SJCRH30 (cell line): ENCODE data around the gene CAPN15. TPM values are rescaled to one million over a fixed set of nuclear protein-coding genes. Genes with fewer than 3 reads are reported as not detected.
A peak's percentile ranks its signal among the peaks of the same experiment; 100 is the strongest.
"Not testable (repeated sequence)": the region's sequence is repeated elsewhere in the genome, so short reads cannot be mapped to it uniquely, and the experiment has no call there.

Experiments used
- DNase-seq, 2 experiments: peaks; one replicate each; pipeline ENCODE4 v3.0.0-alpha.2; 2015 to 2020
- H3K27ac ChIP-seq: fragments of 250-450 bp; sonication (Bioruptor Pico); 2 replicates; pipeline ENCODE4 v1.5.1; 2020; ENCODE audit warnings: mild to moderate bottlenecking, moderate library complexity
- H3K27me3 ChIP-seq: fragments of 250-450 bp; sonication (Bioruptor Pico); 2 replicates; pipeline ENCODE4 v1.5.1; 2020; ENCODE audit warnings: mild to moderate bottlenecking, moderate library complexity
- H3K36me3 ChIP-seq: fragments of 250-450 bp; sonication (Bioruptor Pico); 2 replicates; pipeline ENCODE4 v1.5.1; 2020; ENCODE audit warnings: mild to moderate bottlenecking, moderate library complexity
- H3K4me1 ChIP-seq: fragments of 250-450 bp; sonication (Bioruptor Pico); 2 replicates; pipeline ENCODE4 v1.5.1; 2020; ENCODE audit warnings: mild to moderate bottlenecking, moderate library complexity
- H3K4me3 ChIP-seq: fragments of 250-450 bp; sonication (Bioruptor Pico); 2 replicates; pipeline ENCODE4 v1.5.1; 2020; ENCODE audit warnings: mild to moderate bottlenecking, moderate library complexity
- H3K9me3 ChIP-seq: fragments of 250-450 bp; sonication (Bioruptor Pico); replicated peaks from 2 replicates; pipeline ENCODE4 v1.5.1; 2020; ENCODE audit warnings: mild to moderate bottlenecking, moderate library complexity
- total RNA-seq: library from RNA; depleted of rRNA; stranded (reverse); fragments of >200 nt; shearing (Covaris generic); gene quantifications from 2 replicates; pipeline ENCODE4 v1.2.3, GENCODE V29; 2014; rRNA removed

CAPN15 gene
- total RNA-seq: 48.8 and 54.0 TPM in 2 replicates

DNA sequence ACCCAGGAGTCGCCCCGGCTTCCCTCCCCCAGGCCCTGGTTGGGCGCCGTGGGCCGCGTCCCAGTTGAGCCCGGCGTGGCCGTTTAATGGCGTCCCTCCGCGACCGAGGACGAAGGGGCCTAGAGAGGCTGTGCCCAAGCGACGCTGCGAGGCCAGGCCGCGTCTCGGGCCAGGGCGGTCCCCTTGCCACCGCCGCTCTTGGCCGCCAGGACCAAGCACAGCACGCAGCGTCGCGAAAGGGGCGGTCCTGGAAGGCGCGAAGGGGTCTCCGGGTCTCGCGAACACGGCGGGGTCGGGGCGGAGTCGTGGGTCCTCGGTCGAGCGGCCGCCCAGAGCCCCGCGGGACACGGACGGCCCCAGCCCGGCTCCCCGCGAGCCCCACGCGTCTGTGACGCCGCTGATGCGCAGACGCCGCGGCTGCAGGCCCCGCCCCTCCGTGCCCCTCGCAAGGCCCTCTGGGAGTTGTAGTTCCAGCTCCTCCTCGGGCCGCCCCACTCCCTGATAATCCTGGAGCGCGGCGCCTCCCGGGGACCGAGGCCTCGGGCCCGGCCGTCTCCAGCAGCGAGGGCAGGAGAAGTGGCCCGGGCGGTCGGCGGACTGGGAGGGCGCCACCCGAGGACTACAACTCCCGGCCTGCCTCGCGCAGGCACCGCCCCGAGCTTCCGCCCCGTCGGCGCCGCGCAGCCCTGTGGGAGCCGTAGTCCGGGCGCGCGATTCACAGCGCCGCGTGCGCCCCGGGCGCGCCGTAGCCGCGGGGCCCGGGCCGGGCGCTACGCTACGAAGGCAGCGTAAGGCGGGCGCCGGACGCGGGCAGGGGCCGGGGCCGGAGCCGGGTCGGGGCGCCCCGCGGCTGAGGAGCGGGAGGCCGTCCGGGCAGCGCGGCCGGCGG is at the start of gene CAPN15:
TSS of gene CAPN15 (plus strand) at position 698 of the 889 bp plus-strand sequence. CDS start 19,127 bp downstream, outside the sequence.
- peak; percentile 92 to 93 for DNase-seq
- H3K27me3 ChIP-seq: no peaks in the 10 kb centered on the region
- no peaks in the 10 kb centered on the region for H3K9me3 ChIP-seq
- peak within 1 kb of the TSS; percentile 96 for H3K4me3 ChIP-seq
- H3K4me1 ChIP-seq: peaks cover 15% of the 10 kb centered on the region
- H3K27ac ChIP-seq: peak within 1 kb of the TSS; percentile 97
- no peaks in the 10 kb centered on the region for H3K36me3 ChIP-seq

DNA sequence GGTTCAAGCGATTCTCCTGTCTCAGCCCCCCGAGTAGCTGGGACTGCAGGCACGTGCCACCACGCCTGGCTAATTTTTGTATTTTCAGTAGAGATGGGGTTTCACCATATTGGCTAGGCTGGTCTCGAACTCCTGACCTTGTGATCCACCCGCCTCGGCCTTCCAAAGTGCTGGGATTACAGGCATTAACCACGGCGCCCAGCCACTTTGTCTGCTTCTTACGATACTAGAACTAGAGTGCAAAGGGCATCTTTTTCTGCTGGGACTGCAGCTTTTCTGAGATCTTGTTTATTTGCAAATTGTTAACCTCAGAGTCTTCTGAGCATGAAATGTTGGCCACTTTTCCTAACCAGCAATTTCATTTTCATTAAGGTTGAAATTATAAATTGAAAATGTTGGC is 49.2 kb upstream of the CAPN15 start:
- H3K4me3 ChIP-seq, H3K36me3 ChIP-seq, H3K27me3 ChIP-seq, H3K27ac ChIP-seq, H3K9me3 ChIP-seq, DNase-seq: not testable (repeated sequence)
- peaks cover 13% of the 10 kb centered on the region for H3K4me1 ChIP-seq

DNA sequence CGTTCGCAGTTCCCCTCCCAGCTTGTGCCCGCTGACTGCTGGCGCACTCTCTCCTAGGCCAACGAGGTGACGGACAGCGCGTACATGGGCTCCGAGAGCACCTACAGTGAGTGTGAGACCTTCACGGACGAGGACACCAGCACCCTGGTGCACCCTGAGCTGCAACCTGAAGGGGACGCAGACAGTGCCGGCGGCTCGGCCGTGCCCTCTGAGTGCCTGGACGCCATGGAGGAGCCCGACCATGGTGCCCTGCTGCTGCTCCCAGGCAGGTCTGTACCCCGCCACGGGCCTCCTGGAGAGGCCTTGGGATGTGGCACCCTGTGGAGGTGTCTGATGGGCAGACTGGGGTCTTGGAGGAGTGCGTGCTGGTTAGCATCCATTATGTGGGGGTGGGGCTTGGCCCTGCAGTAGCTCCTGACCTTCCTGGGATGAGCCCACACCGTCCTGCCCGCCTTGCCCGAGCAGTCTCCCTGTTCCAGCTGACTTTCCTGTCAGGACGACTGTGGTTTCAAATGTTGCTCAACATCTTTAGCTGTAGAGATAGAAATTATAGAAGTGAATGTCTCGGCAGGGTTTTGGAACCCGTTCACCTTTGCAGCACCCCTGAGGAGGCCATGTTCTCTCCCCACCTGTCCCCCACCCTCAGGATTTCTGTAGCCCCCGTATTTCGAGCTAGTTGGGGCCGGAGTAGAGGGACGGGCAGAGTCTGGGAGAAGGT is 44.9 kb upstream of the CAPN15 start:
- Histone ChIP-seq H3K27ac (peak overlapping the region; percentile 7; the same call in 1 of the 2 replicates), H3K9me3 (no peaks in the 10 kb centered on the region), H3K4me1 (peaks cover 21% of the 10 kb centered on the region), H3K36me3 (peaks cover 14% of the 10 kb centered on the region), H3K4me3 (no peak overlapping the region), H3K27me3 (no peaks in the 10 kb centered on the region)
- DNase-seq: no peak

DNA sequence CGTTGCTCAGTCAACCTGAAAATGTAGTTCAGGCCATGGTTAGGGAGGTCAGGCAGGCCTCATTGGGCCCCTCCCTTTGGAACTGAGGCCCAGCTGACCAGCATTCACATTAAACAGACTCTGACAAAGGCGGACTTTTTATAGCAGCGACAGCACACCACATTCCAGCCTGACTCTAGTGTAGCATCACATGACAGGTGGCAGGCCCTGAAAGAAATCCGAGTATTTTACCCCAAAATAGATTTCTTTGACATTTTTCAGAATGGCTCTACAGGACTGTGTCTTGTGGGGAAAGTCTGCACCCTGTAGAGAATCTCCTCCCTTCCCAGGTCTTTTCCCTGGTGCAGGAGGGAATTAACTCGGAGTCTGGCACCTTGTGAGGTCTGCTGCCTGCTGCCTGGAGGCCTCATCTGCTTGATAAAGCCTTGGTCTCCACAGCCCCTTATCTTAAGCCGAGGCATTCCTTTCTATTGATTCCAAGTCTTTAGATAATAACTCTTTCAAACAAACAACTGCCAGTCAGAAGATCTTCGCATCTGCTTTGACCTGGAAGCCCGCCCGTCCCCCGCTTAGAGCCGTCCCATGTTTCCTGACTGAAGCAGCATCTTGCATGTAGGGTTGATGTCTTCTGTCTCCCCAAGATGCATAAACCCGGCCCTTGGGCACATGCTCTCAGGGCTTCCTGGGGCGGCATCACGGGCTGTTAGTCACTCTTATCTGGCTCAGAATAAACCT is 44.0 kb upstream of the CAPN15 start:
- H3K27ac ChIP-seq: peak overlapping the region; percentile 7; the same call in 1 of the 2 replicates

DNA sequence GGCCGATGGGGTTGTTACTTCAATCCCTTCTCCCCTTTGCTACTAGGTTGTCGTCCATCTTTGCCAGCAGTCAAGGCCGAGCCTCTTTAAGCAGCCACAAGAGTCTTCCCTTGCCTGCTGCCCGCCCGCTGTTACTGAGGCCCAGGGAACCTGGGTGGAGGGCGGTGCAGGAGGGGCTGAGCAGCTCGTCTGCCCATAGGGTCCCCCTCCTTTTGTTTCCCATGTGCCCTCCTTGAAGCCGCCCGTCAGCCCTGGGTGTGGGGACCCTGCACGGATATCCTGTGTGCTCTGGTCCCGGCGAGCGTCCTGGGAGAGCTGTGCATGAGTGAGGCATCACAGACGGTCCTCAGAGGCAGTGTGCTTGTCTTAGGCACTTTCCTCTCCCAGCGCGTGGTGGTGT is 37.9 kb upstream of the CAPN15 start:
- no peaks in the 10 kb centered on the region for H3K27me3 ChIP-seq
- no peaks in the 10 kb centered on the region; the same call in 1 of the 2 replicates for H3K4me1 ChIP-seq
- H3K27ac ChIP-seq: no peak overlapping the region
- no peak overlapping the region for H3K4me3 ChIP-seq
- no peak for DNase-seq
- H3K9me3 ChIP-seq: no peaks in the 10 kb centered on the region
- peaks cover 33% of the 10 kb centered on the region for H3K36me3 ChIP-seq

More for the DNA sequence above, 44.0 kb upstream of the CAPN15 start:
- Histone ChIP-seq H3K4me3 (no peak overlapping the region), H3K4me1 (peaks cover 21% of the 10 kb centered on the region), H3K36me3 (peaks cover 14% of the 10 kb centered on the region), H3K9me3 (no peaks in the 10 kb centered on the region), H3K27me3 (no peaks in the 10 kb centered on the region)
- DNase-seq: peak; percentile 63 to 64

DNA sequence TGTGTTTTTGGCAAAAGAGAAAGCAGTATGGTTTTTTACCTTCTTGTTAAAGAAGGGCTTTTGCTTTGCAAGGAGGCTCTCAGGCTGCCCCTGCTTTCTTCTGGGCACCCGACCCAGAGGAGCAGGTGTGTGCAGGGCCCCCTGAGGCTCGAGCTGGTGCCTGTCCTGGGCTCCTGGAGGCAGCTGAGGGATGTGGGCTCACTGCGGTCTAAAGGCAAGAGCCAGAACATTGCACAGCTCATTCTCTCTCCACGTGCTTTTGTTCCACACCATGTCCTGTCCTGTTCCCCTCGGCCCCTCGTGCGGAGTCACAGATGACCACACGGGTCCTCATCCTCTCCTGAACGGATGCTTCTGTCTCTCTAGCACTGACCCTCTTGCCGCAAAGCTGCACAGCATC is 36.7 kb upstream of the CAPN15 start:
- Histone ChIP-seq H3K27me3 (no peaks in the 10 kb centered on the region), H3K27ac (no peak overlapping the region), H3K9me3 (no peaks in the 10 kb centered on the region), H3K4me1 (no peaks in the 10 kb centered on the region), H3K36me3 (peaks cover 27% of the 10 kb centered on the region; the same call in 1 of the 2 replicates), H3K4me3 (no peak overlapping the region)
- no peak for DNase-seq

DNA sequence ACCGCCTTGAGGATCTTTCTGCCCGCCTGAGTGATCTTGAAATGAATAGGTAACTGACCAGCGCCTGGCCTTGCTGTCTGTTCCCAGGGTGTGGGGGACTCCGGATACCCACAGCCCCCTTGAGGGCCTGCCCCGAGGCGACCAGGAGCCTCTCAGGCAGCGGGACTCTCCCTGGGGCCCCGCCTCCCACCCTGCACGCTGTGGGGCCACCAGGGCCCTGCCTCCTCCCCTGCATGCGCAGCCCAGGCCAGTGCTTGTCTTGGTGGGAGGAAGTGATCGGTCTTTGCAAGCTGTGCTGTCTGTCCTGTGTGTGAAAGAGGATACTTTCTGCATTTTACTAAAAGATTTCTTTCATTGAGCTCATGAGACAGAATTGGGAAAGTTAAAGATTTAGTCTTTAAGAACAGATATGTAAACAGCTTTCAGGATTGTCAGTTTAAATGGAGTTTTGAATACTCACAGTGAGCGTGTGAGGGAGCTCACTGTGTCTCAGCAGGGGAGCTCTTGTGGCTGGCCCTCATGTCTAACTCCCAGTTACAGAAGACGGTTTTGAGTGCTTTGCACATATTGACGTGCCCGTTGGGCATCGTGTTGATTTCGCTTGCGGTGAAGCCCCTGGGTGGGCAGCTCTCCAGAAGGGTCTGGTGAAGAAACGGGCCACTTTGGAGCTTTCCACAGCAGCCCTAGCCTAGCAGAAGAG is 36.1 kb upstream of the CAPN15 start:
- H3K9me3 ChIP-seq: no peaks in the 10 kb centered on the region
- peaks cover 24% of the 10 kb centered on the region; the same call in 1 of the 2 replicates for H3K36me3 ChIP-seq
- no peak overlapping the region for H3K4me3 ChIP-seq
- H3K27ac ChIP-seq: no peak overlapping the region
- H3K4me1 ChIP-seq: no peaks in the 10 kb centered on the region
- no peak for DNase-seq
- no peaks in the 10 kb centered on the region for H3K27me3 ChIP-seq

DNA sequence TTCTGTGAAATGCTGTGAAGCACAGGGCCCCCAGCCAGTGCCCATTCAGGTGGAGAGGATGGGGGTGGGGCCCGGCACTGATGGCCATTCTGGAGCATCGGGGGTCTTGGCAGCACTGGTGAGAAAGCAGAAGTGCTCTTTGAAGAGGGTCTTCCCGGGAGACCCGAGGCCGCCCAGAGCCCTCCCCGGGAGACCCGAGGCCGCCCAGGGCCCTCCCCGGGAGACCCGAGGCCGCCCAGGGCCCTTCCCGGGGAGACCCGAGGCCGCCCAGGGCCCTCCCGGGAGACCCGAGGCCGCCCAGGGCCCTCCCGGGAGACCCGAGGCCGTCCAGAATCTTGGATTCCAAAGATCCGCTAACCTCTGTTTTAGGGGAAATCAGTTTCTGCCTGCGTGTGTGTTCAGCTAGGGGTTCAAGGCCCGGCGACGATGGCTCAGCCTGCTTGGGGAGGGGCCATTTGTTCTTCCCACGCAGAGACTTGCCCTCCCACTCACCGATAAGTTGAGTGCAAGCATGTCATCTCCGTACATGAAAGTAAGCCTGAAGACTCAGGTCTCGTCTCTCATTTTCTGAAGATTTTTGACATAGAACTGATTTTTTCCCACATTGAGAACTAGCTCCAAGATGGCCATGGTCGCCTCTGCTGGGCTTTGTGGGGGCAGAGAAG is 35.2 kb upstream of the CAPN15 start:
- DNase-seq: no peak
- no peak overlapping the region for H3K27ac ChIP-seq
- no peaks in the 10 kb centered on the region for H3K27me3 ChIP-seq
- H3K4me3 ChIP-seq: no peak overlapping the region
- peaks cover 19% of the 10 kb centered on the region; the same call in 1 of the 2 replicates for H3K36me3 ChIP-seq
- H3K4me1 ChIP-seq: no peaks in the 10 kb centered on the region
- no peaks in the 10 kb centered on the region for H3K9me3 ChIP-seq

DNA sequence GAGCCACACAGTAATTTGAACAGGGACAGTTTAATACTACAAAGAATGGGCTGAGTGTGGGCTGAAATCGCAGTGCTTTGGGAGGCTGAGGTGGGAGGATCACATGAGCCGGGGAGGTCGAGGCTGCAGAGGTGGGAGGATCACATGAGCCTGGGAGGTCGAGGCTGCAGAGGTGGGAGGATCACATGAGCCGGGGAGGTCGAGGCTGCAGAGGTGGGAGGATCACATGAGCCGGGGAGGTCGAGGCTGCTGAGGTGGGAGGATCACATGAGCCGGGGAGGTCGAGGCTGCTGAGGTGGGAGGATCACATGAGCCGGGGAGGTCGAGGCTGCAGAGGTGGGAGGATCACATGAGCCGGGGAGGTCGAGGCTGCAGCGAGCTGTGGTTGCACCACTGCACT is 32.8 kb upstream of the CAPN15 start:
- not testable (repeated sequence) for DNase-seq, H3K4me3 ChIP-seq, H3K9me3 ChIP-seq, H3K27ac ChIP-seq, H3K4me1 ChIP-seq, H3K27me3 ChIP-seq
- H3K36me3 ChIP-seq: peaks cover 14% of the 10 kb centered on the region; the same call in 1 of the 2 replicates

DNA sequence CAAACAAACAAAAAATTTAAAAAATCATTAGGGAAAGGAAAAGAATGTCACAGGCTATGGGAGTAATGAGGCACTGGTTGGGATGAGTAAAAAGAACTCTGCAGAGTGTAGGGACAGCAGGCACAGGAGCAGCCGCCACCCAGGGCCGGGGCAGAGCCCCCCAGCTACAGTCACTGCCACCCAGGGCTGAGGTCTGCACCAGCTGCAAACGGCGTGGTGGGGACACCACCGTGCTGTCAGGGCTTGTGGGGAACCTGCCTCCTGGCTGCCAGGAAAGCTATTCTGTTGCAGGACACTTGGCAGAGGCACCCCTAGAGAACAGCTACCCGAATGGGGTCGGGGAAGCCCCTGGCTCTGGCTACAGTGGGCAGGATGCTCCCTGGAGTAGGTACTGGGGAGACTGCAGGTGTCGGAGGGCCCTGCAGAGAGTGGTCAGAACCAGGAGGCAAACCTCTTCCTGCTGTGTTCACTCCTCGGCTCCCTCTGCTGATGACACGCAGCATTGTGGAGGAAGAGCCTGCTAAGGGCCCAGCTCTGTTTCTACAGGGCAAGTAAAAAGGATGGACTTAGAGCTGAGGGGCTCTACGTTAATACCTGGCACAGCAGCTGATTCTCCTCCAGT is 32.3 kb upstream of the CAPN15 start:
- Histone ChIP-seq H3K27ac (no peak overlapping the region), H3K27me3 (no peaks in the 10 kb centered on the region)
- peak; percentile 62 to 75 for DNase-seq

DNA sequence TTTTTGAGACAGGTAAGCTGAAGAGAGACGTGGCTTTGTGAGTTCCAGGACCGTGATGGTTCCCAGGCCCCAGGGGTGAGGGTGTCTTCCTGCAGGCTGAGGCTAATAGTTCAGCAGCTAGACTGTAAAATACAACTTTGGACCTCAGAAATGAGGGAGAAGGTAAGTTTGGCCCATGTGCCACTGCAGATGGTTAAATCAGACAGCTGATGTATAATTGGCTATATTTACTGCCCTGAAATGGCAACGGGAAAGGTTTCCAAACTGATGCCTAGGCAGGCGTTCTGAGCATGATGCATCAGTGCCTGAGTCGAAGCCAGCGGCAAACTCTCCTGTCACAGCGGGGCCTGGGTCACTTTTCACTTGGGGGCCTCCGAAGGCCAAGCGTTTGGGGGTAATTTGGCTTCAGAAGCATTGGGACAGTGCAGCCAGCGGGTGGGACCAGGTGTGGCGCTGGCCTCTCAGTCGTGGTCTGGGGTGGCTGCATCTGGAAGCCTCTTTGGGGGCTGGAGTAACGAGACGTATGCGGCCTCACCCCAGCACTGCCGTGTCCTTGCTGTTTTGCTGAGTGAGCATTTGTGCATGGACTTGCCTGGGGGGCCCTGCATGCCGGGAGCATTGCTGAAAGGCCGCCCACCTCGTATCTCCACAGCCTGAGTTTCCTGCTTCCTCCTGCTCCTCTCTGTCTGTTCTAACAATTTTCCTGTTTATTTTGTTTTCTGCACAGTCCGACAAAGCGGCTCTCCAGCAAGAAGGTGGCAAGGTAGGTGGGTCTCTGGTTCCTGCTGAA is 31.2 kb upstream of the CAPN15 start:
- Histone ChIP-seq H3K4me1 (no peaks in the 10 kb centered on the region), H3K27ac (no peak overlapping the region), H3K9me3 (no peaks in the 10 kb centered on the region), H3K27me3 (no peaks in the 10 kb centered on the region), H3K36me3 (peaks cover 8% of the 10 kb centered on the region; the same call in 1 of the 2 replicates), H3K4me3 (no peak overlapping the region)
- no peak for DNase-seq

More for the DNA sequence above, 32.3 kb upstream of the CAPN15 start:
- Histone ChIP-seq H3K9me3 (no peaks in the 10 kb centered on the region), H3K4me1 (no peaks in the 10 kb centered on the region), H3K36me3 (peaks cover 9% of the 10 kb centered on the region; the same call in 1 of the 2 replicates), H3K4me3 (no peak overlapping the region)

DNA sequence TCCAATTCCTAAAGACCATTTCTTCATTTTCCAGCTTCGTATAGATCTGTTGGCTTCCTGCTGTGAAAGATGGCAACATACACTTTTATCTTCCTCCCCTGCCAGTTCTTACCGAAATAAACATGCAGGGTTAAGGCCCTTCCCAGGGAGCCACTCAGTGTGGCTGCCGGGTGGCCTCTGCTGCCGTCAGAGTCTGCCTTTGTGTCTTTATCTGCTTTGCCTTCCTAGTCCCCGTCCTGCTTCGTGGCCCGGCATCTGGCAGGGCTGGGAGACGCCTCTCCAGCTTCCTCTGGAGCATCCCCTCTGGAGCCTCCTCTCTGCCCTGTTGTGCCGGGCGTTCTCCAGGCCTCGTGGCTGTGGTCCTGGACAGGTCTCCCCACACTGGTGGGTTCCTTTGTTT is 30.3 kb upstream of the CAPN15 start:
- DNase-seq: no peak
- Histone ChIP-seq H3K4me3 (no peak overlapping the region), H3K27me3 (no peaks in the 10 kb centered on the region), H3K27ac (no peak overlapping the region), H3K9me3 (no peaks in the 10 kb centered on the region), H3K4me1 (no peaks in the 10 kb centered on the region), H3K36me3 (no peaks in the 10 kb centered on the region)

DNA sequence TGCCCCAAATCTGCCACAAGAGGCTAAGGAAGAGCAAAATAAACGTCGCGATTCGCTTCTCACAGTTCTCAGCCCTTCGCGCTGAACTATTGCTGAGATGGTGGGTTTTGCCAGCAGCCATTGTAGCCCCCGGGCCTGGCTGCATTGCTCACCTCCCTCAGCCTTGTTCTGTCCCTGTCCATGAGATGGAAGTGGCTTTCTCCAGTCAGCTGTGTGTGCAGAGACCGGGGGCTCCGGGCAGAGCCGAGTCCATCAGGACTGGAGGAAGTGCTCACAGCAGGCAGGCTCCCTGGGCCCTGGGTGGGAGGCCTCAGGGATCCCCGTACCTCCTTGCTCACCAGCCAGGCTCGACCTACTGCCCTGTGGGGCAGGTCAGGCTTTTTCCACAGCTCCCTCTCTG is 27.6 kb upstream of the CAPN15 start:
- H3K9me3 ChIP-seq: no peaks in the 10 kb centered on the region
- H3K27me3 ChIP-seq: no peaks in the 10 kb centered on the region
- H3K4me1 ChIP-seq: no peaks in the 10 kb centered on the region
- H3K36me3 ChIP-seq: no peaks in the 10 kb centered on the region
- no peak overlapping the region for H3K4me3 ChIP-seq
- no peak for DNase-seq
- no peak overlapping the region for H3K27ac ChIP-seq
